NOMO-1 treated with dmso at 0.1 percent for 144 hours (cell line): ENCODE results near the gene TMEM143.
"Not testable (repeated sequence)": the region's sequence is repeated elsewhere in the genome, so short reads cannot be mapped to it uniquely, and the experiment has no call there.

Source experiments
- DNase-seq: peaks from one replicate; lab custom pipeline; 2025; ENCODE audit not compliant: unreplicated experiment; lab: John Stamatoyannopoulos, UW

Gene TMEM143

DNA sequence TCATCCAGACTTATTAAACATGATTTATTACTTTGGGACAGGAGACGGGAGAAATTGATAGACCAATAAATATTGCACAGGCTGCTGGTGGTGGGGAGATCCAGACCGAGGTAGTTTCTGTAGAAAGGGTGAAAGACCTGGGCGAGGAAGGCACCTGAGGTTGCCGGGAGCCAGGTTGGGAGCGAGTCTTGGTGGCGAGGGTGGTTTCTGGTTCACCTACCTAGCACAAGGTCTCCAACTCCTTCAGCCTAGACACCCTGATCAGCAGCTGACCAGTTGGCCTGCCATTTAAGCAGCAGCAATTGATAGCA lies 31.4 kb downstream of the TMEM143 start:
- DNase-seq: no peak

DNA sequence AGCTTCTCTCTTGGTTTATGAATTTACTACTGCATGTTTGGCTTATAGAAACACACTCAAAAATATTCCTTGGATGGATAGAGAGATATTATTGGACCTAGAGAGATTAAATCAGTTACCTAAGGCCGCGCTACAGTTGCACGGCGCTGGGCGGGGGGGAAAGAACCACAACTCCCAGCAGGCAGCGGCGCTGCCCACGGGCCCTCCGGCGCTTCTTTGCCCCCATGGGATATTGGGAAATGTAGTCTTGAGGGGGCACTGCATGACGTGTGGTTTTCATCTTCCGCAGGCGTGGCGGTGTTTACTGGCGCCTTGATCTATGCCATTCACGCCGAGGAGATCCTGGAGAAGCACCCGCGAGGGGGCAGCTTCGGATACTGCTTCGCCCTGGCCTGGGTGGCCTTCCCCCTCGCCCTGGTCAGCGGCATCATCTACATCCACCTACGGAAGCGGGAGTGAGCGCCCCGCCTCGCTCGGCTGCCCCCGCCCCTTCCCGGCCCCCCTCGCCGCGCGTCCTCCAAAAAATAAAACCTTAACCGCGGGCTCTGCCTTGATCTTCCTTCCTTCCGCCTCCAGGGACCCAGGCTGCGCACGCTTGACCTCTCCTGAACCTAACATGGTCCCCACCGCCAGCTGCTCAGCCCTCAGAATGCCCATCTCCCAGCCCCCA lies 33.6 kb downstream of the TMEM143 start:
- DNase-seq: peak; percentile 87

DNA sequence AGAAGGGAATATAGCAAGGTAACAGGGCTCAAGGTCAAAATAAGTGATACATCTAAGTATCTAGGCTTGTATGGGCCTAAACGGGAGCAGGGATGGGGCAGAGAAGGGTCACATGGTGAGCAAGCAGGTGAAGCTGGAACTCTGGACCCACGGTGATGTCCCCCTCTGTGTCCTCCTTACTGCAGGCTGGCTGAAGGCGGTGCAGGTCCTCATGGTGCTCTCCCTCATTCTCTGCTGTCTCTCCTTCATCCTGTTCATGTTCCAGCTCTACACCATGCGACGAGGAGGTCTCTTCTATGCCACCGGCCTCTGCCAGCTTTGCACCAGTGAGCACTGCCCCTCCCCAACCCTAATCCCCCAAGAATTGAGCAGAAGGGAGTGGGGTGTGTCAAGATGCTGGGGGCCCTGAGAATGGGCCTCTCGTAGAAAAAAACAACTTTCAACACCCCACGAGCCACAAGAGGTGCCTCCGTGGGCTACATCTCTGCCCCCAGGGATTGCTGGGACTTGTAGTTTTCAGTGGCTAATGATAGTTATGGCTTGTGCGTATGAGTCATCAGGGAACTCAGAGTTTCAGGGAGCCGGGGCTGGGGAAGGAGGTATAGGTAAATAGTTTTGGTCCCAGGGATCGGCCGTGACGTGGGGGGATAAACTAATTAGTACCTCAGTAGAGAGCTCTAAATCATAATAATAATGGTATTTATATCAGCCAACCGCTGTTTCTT lies 34.4 kb downstream of the TMEM143 start:
- DNase-seq: peak; percentile 27

DNA sequence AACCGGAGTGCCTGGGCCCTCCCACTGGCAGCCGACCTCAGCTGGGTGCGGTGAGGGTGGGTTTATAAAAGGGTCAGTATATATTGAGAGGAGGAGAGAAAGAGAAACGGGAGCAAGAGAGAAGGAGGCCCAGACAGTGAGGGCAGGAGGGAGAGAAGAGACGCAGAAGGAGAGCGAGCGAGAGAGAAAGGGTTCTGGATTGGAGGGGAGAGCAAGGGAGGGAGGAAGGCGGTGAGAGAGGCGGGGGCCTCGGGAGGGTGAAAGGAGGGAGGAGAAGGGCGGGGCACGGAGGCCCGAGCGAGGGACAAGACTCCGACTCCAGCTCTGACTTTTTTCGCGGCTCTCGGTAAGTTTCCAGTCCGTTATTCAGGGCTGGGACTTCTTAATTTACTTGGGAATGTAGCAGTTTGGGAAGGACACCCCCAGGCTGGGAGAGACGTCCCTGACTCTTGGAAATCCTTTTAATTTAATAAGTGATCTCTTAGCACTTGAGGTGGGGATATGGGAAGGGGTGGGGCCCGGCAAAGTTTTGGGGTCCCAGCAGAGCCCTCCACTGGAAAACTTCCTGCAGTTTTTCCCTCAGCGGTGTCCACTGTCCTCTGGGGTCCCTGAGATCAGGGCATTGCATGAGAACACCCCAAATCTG lies 38.4 kb downstream of the TMEM143 start, which contains the start of gene EMP3:
Gene EMP3, plus strand, starts transcription at position 288 of the 646 bp plus-strand sequence. CDS start 1,293 bp downstream, outside the sequence.
- DNase-seq: peak; percentile 85

DNA sequence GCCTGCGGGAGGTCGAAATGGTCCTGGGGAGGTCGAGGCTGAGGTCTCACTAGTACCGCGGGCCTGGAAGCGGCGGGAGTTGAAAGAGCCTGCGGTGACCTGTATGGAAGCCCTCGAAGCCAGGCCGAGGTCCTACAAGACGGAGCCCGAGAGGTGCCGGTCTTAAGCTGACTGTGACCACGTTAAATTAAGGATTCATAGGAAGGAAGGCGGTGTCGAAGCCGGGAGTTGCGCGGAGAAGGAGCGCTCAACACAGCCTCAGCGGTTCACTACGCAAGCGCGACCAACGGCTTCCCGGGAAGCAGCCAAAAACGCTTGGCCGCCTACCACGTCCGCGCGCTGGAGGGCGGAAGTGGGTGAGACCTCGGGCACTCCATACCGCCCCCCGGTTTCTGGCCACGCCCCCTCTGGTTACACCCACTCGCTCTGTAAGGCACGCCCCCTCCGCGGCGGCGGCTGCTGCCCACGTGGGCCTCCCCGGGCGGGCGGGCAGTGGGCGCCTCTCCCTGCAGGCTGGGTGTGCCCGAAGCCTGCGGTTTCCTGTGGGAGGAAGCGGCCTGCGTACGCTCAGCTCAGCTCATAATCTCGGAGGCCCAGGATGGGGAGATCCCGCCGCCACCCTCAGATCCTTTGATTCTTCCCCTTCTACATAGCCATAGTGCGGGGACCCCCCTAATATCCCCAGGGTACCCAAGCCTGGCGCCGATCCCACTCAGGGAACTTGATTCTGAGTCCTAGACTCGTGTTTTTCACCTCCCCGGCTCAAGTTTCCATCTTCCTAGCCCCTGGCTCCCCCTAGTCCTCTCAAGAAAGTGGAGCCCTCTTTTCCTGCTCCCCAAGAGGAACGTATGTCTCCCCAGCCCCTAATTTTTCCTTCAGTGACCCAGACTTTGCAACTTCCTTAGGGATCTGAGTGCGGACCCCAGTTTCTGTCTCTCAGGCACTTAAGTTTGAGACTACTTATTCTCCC lies 41.8 kb downstream of the TMEM143 start:
- DNase-seq: peak; percentile 97

DNA sequence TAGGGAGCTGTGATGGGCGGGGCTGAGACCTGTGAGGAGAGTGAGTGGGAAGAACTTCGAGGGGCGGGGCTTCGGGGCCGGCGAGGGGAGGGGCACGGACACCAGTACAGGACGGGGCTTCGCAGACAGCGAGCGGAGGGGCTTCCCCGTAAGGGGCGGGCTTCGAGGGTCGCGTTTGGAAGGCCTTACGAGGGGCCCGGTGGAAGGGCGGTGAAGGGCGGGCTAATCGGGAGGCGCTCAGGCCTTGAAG lies 42.4 kb downstream of the TMEM143 start:
- peak; percentile 95 for DNase-seq

DNA sequence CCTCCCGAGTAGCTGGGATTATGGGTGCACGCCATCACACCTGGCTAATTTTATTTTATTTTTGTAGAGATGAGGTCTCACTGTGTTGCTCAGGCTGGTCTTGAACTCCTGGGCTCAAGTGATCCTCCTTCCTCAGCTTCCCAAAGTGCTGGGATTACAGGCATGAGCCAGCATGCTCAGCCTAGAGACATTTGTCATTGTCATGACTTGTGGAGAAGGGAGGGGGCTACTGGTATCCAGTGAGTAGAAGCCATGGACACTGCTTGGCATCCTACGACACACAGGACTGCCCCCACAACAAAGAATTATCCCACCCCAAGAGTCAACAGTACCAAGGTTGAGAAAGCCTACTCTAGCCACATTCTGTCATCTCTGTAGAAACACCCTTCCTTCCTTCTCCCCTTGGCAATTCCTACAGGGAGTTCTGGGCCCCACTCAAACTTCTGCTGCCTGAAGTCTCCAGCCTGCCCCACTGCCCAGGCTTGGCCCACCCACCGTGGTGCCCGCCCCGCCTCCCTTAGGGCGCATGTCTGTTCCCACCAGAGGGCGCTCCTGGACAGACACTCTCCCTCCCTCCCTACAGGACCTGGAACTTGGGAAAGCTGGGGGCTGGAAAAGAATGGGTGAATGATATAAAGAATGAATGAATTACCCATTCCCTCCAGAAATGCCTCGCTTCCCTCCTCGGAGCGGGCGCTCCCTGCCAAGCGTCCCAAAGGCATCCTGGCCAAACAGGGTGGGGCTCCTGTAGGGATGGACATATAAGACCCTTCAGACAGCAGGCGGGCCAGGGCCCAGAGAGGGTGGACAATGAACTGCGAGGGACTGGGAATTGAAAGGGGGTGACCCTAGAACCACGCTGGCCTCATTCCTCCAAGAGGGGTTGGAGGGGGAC lies 43.8 kb downstream of the TMEM143 start:
- no peak for DNase-seq

DNA sequence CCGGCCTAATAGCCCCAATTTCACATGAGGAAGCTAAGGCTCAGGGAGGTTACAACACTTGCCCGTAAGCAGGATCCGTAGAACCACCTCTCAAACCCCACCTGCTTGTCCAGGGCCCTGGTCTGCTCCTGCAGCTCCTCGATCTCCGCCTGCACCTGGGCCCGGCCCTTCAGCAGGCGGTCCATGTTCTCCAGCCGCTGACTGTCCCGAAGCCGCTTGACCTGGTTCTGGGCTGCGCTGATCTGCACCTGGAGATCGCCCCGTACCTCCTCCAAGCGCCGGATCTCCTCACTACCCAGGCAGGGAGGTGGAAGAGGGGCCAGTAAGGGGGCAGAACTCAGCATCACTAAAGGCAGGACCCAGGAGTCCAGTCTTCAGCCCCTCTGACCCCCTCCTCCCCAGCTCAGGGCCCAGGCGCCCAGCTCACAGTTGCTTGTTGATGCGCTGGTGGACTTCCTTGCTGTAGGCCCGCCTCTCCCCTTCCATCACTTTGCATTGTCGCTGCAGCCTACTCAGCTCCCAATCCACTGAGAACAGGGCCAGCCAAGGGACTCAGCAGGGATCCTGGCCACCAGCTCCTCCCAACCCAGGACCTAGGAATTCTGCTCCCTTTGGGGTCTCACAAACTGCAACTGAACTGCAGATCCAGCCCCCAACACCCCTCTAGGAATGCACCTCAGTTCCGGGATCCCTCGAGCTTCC lies 45.3 kb downstream of the TMEM143 start:
- no peak for DNase-seq

DNA sequence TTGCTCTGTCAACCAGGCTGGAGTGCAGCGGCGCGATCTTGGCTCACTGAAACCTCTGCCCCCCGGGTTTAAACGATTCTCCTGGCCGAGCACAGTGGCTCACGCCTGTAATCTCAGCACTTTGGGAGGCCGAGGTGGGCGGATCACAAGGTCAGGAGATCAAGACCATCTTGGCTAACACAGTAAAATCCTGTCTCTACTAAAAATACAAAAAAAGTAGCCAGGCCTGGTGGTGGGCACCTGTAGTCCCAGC lies 46.1 kb downstream of the TMEM143 start:
- not testable (repeated sequence) for DNase-seq

DNA sequence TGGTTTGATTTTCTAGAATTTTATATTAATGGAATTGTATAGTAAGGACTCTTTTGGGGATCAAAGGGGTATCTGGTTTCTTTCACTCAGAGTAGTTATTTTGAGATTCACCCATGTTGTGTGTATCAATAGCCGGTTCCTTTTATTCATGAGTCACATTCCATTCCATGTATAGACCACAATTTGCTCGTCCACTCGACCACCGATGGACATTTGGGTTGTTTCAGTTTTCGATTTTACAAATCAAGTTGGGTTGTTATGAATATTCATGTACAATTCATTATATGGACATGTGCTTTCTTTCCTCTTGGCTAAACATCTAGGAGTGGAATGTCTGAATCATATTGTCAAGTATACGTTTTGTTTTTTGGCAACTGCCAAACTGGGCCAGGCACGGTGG lies 48.0 kb downstream of the TMEM143 start:
- DNase-seq: no peak

DNA sequence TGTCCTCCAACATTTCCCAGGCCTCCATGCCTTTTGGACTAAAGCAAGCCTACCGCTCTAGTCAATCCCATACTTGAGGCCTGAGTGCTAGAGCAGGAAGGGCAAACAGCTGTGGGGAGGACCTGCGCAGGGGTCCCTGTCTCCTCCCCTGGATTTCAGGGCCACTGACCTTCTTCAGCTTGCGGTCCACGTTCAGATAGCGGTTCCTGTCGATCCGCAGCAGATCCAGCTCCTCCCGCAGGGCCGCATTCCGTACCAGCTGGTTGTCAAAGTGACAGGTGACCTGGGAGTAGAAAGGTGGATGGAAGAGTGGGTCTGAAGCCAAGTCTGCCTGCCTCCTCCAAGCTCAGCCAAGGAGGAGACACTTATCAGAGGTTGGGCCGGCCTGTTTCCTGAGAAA lies 52.4 kb downstream of the TMEM143 start:
- no peak for DNase-seq

DNA sequence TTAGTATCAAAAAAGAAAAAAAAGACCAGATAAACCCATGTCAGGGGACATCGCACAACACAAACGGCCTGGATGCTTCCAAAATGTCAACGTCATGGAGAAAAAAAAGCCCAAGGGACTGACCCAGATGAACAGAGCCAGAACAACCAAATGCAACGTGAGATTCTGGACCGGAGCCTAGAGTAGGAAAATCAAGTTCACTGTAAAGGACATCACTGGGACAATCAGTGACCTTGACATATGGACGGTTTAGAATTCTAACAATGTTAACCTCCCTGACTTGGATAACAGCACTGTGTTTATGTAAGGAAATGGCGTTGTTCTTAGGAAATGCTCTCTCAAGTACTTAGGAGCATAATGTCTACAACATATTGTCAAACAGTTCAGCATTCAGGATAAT lies 53.5 kb downstream of the TMEM143 start:
- DNase-seq: no peak

DNA sequence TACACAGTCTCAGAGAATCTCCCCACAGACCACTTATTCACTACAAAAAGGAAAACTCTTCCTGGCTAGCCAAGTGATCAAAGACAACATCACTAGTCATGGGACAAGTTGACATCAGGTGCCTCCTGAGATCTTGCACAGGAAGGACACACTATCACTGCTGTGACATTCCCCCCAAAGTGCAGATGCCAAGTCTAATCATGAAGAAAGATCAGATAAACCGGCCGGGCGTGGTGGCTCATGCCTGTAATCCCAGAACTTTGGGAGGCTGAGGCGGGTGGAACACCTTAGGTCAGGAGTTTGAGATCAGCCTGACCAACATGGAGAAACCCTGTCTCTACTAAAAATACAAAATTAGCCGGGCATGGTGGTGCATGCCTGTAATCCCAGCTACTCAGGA lies 54.0 kb downstream of the TMEM143 start:
- not testable (repeated sequence) for DNase-seq

DNA sequence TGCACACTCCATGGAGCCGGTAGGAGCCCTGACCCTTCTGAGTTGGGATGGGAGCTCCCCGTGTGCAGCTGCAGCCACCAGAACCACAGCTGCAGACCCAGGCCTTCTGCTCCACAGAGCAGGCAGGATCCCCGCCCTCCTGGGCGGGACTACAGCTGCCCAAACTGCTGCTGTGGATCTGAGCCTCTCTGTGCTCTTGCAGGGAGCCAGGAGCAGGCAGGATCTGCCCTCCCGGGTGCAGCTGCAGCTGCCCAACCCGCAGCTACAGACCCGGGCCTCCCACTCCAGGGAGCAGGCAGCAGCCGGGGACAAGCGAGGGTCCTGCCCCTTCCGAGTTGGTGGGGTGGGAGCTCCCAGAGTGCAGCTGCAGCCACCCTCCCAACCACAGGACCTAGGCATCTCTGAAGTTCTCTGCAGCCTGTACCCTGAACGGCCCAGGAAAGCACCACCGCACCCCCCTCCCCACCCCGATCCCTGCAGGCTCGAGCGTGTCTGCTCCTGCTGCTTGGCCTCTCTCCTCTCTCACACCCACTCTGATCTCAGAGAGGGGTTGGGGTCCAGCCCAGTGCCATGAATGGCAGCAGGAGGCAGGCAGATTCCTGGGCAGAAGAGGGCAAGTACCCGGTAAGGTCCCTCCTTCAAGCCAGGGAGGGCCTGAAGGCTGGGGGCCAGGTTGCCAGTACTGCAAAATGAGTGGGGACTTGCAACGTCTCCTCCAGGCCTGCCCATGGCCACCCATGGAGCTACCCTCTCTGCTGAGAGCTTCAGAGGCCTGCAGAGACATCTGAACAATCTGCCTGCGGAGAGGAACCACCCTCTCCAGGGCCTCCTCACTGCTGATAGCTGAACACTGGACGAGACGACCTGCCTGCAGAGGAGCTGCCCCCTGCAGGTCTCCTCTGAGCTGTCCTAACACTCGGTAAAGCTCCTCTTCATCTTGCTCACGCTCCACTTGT lies 54.8 kb downstream of the TMEM143 start:
- DNase-seq: no peak

DNA sequence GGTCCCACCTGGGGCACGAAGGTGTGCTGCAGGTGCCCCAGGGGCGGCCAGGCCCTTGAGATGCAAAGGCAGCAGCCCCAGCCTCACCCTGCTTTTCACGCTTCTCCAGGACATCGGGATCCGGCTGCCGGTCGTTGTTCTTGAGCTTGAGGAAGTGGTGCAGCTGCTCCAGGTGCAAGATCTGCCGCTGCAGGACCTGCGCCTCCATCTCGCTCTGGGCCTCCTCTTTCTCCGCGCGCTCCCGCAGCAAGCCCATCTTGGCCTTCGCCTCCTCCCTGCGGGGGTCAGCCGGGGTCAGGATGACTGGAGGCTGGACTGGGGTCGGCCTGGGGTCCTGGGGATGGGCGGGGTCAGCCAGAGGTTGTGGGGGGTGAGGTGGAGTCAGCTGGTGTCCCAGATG lies 59.9 kb downstream of the TMEM143 start:
- no peak for DNase-seq

DNA sequence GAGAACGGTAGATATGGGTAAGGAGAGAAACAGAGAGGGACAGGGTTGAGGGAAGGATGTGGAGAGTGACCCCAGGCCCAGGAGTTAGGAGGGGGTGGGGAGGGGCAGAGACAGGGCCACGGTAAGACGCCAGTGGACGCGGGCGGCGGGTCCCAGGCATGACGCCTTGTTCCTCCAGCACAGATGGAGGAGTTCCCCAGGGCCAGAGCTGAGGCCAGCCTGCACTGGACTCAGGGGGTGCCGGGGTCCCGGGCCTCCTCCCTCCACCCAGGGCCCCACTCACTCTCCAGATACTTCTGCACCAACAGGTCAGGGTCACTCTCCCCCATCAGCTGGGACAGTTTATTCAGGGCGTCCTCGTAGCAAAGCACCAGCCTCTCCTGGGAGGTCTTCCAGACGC lies 60.4 kb downstream of the TMEM143 start:
- no peak for DNase-seq

DNA sequence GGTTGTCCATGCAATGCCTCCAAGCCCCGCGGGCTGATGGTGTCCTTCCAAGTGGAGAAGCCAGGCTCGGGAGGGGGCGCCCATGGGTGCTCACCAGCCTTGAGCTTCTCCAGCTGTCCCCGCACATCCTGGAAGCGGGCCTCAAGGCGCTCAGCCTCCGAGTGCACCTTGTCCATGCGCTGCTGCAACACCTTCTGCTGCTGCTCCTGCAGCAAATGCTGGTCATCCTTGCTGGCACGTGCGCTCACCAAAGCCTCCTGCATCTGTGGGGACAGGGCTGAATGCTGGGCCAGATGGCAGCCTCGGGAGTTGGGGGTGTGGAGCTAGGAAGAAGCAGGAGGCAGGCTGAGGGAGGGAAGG lies 61.2 kb downstream of the TMEM143 start:
- no peak for DNase-seq

DNA sequence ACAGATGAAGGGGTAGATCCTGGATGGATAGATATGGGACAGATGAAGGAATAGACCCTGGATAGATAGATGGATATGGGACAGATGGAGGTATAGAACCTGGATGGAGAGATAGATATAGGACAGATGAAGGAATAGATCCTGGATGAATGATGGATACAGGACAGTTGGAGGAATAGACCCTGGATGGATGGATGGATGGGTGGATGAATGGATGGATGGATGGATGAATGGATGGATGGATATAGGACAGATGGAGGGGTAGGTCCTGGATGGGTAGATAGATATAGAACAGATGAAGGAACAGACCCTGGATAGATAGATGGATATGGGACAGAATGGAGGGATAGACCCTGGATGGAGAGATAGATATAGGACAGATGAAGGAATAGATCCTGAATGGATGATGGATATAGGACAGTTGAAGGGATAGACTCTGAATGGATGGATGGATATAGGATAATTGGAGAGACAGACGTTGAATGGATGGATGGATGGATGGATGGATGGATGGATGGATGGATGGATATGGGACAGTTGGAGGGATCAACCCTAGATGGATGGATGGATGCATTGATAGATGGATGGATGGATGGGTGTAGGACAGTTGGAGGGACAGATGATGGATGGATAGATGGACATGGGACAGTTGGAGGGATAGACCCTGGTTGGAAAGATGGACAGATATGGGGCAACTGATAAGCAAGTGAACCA lies 61.7 kb downstream of the TMEM143 start:
- no peak for DNase-seq
